Stomach smooth muscle (tissue), 2 donors: Measurements from ENCODE around the gene TEX35.
A peak's percentile ranks its signal among the peaks of the same experiment; 100 is the strongest.

Source experiments
- H3K27ac ChIP-seq: one replicate; pipeline ENCODE4 v1.7.0; 2013; ENCODE audit warnings: mild to moderate bottlenecking, low read length, inconsistent platforms
- H3K27me3 ChIP-seq, 2 donors: one replicate each; pipeline ENCODE4 v1.7.0; 2013; ENCODE audit warnings: low read length in 2 of 2; ENCODE audit not compliant: insufficient read depth in 2 of 2, control insufficient read depth in 1 of 2
- H3K36me3 ChIP-seq, 2 donors: one replicate each; pipeline ENCODE4 v1.7.0; 2013; ENCODE audit warnings: low read length in 2 of 2; ENCODE audit not compliant: control insufficient read depth in 2 of 2, insufficient read depth in 2 of 2
- H3K4me1 ChIP-seq: one replicate; pipeline ENCODE4 v1.7.0; 2013; ENCODE audit warnings: low read length; ENCODE audit not compliant: control insufficient read depth, insufficient read depth
- H3K4me3 ChIP-seq, 2 donors: one replicate each; pipeline ENCODE4 v1.7.0; 2013; ENCODE audit warnings: low read length in 2 of 2
- H3K9ac ChIP-seq, 2 donors: one replicate each; pipeline ENCODE4 v1.7.0; 2013; ENCODE audit warnings: low read length in 2 of 2, mild to moderate bottlenecking in 1 of 2
- H3K9me3 ChIP-seq, 2 donors: one replicate each; pipeline ENCODE4 v1.7.0; 2013; ENCODE audit warnings: low read length in 2 of 2; ENCODE audit not compliant: control insufficient read depth in 2 of 2
- donor health status: healthy.
- donor health status: Pancreatic carcinoma.

Gene TEX35

DNA sequence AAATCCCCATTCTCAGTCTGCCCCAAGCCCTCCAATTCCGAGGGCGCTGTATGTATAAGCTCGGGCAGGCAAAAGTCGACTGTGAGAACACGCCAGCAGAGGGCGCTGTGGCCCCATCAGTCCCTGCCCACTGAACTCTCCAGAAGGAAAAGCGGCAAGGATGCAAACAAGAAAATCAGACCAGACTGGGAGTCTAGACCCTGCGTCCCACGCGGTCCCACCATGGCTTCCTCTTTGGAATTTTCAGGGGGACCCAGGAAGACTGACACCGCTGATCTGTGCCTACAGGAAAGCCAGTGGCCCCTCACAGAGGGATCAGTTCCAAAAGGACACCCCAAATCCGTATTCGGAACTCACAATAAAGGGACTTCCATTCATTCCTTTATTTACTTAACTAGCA is 19.5 kb downstream of the TEX35 start:
- Histone ChIP-seq H3K4me3 (peak overlapping the region in 1 of 2 donors; percentile 35), H3K36me3 (no peaks in the 10 kb centered on the region), H3K4me1 (peaks cover 7% of the 10 kb centered on the region), H3K9ac (no peak overlapping the region), H3K9me3 (no peaks in the 10 kb centered on the region), H3K27me3 (peaks cover 0 to 2% of the 10 kb centered on the region in 2 donors), H3K27ac (no peak overlapping the region)

DNA sequence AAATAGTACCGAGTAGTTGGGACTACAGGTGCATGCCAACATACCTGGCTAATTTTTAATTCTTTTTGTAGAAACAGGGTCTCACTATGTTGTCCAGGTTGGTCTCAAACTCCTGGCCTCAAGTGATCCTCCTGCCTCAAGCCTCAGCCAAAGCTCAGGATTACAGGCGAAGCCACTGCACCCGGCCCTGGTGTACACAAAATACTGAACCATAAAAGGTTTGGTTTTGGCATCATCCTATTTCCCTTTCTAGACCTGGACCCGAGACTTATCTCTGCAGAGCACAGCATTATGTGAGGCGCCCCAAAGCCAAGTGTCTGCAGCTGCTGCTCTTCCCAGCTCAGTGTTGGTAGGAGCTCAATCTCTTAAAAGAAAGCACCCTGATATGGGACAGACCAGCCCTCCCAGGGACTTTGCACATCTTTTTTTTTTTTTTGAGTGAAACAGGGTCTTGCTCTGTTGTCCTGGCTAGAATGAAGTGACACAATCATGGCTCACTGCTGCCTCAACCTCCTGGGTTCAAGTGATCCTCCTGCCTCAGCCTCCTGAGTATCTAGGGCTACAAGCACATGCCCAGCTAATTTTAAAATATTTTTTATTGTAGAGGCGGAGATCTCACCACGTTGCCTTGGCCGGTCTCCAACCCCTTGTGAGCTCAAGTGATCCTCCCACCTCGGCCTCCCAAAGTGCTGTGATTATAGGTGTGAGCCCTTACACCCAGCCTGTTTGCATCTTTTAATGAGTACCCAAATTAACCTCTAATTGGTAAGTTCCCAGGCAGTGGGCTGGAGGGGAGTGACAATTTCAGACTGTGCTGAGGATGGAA is 20.4 kb downstream of the TEX35 start:
- Histone ChIP-seq H3K4me3 (no peak overlapping the region), H3K27me3 (peaks cover 0 to 2% of the 10 kb centered on the region in 2 donors), H3K27ac (no peak overlapping the region), H3K4me1 (peaks cover 9% of the 10 kb centered on the region), H3K9me3 (no peaks in the 10 kb centered on the region), H3K36me3 (no peaks in the 10 kb centered on the region), H3K9ac (no peak overlapping the region)

DNA sequence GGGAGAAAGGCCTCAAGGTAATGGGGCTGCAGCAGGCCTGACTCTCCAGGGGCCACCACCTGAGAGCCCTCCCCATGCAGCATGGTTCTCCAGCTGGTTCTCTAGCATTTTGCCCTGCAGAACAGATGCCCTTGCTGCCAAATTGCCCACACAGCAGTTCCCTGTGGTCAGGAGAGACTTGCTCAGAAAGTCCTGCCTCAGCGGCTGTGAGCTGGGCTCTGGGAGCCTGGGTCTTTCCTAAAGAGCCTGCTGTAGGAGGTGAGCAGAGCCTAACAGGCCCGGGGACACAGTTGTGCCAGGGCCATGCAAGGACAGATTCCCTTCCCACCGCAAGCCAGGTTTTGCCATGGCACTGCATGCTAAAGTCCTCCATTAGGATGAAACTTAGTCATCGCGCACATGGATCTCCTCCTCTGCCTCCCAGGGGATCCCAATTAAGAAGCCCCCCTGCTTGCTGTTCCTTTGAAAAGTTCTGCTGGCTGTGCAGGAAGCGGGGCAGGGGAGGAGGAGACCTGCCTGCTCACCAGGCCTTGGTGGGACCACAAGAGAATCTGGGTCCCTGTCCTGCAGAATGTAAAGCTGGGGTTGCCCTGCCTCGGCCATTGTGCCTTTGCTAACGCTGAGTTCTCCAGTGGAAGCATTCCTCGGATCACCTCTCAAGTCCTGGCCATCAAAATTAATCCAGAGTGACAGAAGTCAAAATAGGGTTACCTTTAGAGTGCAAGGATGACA is 21.4 kb downstream of the TEX35 start:
- Histone ChIP-seq H3K4me1 (peaks cover 9% of the 10 kb centered on the region), H3K4me3 (no peak overlapping the region), H3K9me3 (no peaks in the 10 kb centered on the region), H3K27me3 (peaks cover 0 to 2% of the 10 kb centered on the region in 2 donors), H3K36me3 (no peaks in the 10 kb centered on the region), H3K27ac (no peak overlapping the region), H3K9ac (no peak overlapping the region)

DNA sequence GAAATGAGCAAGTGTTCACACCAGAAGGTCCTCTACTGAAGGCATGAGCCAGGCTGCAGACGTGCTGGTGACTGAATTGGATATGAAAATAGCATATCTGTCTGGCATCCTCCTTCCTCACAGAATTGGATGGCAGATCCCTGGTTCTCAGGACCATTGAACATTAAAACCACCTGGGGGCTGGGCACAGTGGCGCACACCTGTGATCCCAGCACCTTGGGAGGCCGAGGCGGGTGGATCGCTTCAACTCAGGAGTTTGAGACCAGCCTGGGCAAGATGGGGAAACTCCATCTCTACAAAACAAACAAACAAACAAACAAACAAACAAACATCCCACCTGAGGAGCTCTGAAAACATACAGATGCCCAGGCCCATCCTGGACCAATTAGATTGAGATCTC is 23.4 kb downstream of the TEX35 start:
- Histone ChIP-seq H3K9me3 (no peaks in the 10 kb centered on the region), H3K27ac (no peak overlapping the region), H3K36me3 (no peaks in the 10 kb centered on the region), H3K27me3 (peaks cover 0 to 2% of the 10 kb centered on the region in 2 donors), H3K4me3 (no peak overlapping the region), H3K4me1 (peaks cover 9% of the 10 kb centered on the region), H3K9ac (no peak overlapping the region)

DNA sequence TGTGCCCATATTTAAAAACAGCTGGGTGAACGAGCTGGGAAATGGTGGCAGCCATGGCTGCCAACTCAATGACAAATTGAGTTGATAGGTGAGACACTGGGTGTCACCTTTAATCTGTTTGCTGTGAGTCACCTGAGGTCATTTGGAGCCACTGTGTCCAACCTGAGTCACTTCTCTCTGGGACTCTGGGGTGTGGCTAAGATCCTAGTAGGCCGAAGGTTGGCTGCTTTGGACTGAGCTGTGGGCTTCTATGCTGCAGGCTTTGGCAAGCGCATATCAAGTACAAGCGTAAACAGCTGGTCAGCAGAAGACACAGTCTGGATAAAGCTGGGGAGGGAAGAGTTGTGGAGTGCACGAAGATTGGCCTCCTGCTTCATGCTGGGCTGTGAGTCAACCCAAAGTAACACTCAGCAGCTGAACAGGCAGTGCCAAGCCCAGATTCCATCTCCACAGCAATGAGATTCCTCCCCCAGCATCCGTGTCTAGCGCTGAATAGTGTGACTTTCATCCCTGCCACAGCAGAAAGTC is 24.0 kb downstream of the TEX35 start:
- Histone ChIP-seq H3K4me3 (no peak overlapping the region), H3K4me1 (peaks cover 9% of the 10 kb centered on the region), H3K36me3 (no peaks in the 10 kb centered on the region), H3K27me3 (peaks cover 0 to under 1% of the 10 kb centered on the region in 2 donors), H3K9ac (no peak overlapping the region), H3K27ac (no peak overlapping the region), H3K9me3 (no peaks in the 10 kb centered on the region)

DNA sequence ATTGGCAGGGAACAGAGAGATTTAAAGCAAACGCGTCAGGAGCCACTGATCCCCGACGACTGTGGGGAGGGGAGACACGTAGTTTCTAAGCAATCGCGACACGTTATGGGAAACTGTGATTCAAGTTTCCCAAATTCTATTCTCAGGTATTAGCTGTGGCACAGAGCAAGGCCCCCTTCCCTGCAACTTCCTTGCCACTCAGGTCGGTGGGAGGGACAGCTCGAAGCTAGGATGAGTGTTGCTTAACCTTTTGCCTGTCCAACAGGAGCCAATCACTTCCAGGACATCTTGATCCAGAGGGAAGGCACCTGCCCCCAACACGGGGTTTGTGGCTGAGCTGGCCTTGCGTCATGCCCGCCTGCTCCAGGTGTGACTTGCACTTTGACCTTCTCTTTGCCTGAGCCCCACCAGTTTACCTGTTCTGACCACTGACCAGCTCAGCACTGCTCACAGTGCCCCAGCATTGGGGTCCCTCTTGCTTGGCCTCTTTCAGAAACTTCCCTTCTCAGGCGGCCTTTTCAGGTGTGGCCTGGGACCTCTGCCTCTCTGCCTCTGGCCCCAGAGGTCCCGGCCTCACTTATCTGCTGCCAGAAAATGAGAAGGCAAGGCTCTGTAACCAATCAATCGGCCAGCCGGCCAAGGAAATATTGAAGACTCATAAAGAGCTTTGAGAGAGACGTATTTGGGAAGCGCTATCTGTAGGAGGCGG is 24.6 kb downstream of the TEX35 start:
- H3K36me3 ChIP-seq, result no peaks in the 10 kb centered on the region
- H3K4me3 ChIP-seq, result no peak overlapping the region
- no peak overlapping the region for H3K27ac ChIP-seq
- no peaks in the 10 kb centered on the region for H3K27me3 ChIP-seq
- peaks cover 12% of the 10 kb centered on the region for H3K4me1 ChIP-seq
- H3K9ac ChIP-seq, result no peak overlapping the region
- no peaks in the 10 kb centered on the region for H3K9me3 ChIP-seq

DNA sequence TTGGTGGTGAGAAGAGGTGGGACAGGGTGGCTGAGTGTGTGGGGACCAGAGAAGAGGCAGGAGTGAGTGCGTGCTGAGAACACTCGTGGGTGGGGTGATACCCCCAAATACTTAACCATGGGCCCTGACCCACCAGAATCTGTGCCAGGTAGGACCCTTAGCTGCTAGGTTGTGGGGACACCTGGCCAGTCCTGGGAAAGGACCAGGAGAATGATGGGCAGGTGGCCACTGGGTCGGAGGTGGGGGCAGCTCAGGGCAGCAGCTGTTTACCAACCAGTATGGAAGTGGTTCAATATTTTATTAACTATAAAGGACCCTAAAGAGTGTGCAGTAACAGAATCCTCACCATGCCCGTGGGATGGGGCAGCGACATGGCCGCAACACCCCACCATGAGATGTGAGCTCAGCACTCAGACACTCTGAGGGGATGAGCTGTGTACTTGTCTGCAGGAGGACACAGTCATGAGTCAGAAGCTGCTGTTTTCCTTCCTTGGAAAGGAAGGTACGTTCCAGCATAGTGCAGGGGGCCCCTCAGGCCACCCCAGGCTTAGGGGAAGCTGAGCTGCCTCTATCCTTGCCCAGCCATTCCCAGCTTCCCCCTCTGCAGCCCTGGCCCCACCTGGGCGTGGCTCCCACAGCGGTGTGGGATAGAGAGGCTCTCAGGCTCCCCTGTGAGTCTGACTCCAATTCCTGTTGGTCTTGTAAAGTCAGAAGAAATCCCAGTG is 25.4 kb downstream of the TEX35 start:
- Histone ChIP-seq H3K9ac (no peak overlapping the region), H3K27ac (no peak overlapping the region), H3K4me1 (peaks cover 16% of the 10 kb centered on the region), H3K4me3 (no peak overlapping the region), H3K36me3 (no peaks in the 10 kb centered on the region), H3K27me3 (no peaks in the 10 kb centered on the region), H3K9me3 (no peaks in the 10 kb centered on the region)

DNA sequence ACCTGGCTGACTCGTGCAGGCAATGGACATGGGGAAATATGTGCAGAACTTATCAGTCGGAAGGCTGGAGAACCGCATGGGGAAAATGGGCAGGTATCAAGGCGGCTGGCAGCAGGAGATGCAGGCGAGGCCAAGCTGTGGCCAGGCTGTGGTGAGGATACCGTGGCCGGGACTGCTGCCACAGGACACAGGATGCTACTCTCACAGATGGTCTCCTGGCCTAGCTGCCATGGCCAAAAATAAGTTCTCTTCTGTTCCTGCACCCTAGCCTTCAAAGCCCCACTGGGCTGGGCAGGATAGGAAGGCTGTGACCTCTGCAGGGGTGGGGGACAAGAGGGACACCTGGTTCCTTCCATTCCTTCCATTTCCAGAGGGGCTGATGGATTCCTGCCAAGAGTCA is 26.4 kb downstream of the TEX35 start:
- Histone ChIP-seq H3K27ac (no peak overlapping the region), H3K9ac (no peak overlapping the region), H3K4me1 (peaks cover 20% of the 10 kb centered on the region), H3K36me3 (no peaks in the 10 kb centered on the region), H3K9me3 (no peaks in the 10 kb centered on the region), H3K4me3 (no peak overlapping the region), H3K27me3 (no peaks in the 10 kb centered on the region)

DNA sequence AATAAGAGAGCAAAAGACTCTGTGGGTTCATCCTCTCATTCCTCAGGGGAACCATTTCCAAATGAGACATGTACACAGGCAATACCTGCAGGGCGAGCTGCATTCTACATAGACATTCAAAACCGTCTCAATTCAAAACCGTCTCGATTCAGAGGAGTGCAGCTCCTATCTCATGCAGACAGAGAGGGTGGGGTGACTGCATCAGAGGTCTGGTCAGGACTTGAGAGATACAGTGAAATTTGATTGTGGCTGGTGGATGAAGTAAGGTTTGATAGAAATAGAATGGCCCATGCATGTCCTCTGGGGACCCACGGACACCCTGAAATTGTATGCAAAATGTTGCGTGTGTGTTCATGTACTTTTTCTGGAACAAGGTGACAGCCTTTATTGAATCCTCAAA is 27.3 kb downstream of the TEX35 start:
- H3K27ac ChIP-seq, result no peak overlapping the region
- peaks cover 29% of the 10 kb centered on the region for H3K4me1 ChIP-seq
- no peaks in the 10 kb centered on the region for H3K27me3 ChIP-seq
- H3K9ac ChIP-seq, result no peak overlapping the region
- no peaks in the 10 kb centered on the region for H3K9me3 ChIP-seq
- H3K36me3 ChIP-seq, result no peaks in the 10 kb centered on the region
- no peak overlapping the region for H3K4me3 ChIP-seq

DNA sequence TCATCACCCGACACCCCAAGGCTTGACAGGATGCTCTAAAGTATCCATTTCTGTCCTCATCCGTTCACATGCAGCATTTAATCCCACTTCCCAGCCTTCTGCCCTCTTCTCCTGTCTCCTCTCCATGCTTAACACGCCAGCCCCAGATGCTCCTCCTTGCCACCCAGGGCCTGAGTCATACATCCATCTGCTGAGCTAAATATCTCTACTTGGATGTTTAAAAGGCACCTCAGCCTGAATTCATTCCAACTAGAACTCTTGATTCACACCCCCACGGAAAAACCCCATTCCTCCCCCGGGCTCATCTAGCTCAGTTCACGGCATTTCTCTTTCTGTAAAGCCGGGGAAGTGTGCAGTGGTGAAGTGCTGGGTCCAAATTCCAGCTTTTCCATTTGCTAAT is 27.7 kb downstream of the TEX35 start:
- no peak overlapping the region for H3K27ac ChIP-seq
- peaks cover 1 to 2% of the 10 kb centered on the region in 2 donors for H3K36me3 ChIP-seq
- no peak overlapping the region for H3K9ac ChIP-seq
- no peaks in the 10 kb centered on the region for H3K27me3 ChIP-seq
- H3K9me3 ChIP-seq, result no peaks in the 10 kb centered on the region
- H3K4me3 ChIP-seq, result no peak overlapping the region
- H3K4me1 ChIP-seq, result peaks cover 29% of the 10 kb centered on the region
